NCI-H510A treated with DMSO at 0.1 percent for 48 hours (cell line): Measurements from ENCODE around the gene TRIB2.

Experiments used
- DNase-seq: peaks from one replicate; lab custom pipeline; 2025; lab: John Stamatoyannopoulos, UW

TRIB2 gene

DNA sequence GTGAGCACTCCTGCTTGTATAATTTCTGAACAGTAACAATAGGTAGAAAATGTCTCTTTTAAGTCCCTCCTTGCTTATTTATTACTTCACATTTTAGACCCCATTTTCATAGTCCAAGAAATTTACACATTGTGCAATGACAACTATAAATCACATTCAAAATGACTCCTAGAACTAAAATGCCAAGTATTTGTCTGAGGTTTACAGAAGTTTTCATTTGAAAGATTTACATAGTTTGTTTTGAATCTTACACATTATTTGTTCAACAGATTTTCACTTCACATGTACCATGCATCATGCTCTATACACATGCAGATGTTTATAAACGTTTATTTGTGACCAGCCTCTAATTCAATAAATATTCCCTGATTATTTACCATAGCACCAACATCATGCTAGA is 15.7 kb upstream of the TRIB2 start:
- DNase-seq: no peak

GRCh38 chr2:12701786-12702167 is 15.0 kb upstream of the TRIB2 start:
- no peak for DNase-seq

- peak; percentile 64 for DNase-seq
Measured at GRCh38 chr2:12702168-12703121, 14.3 kb upstream of the TRIB2 start.

- DNase-seq: no peak
Measured at GRCh38 chr2:12704378-12704777, 12.4 kb upstream of the TRIB2 start.

GRCh38 chr2:12705230-12705629 is 11.5 kb upstream of the TRIB2 start:
- no peak for DNase-seq

DNA sequence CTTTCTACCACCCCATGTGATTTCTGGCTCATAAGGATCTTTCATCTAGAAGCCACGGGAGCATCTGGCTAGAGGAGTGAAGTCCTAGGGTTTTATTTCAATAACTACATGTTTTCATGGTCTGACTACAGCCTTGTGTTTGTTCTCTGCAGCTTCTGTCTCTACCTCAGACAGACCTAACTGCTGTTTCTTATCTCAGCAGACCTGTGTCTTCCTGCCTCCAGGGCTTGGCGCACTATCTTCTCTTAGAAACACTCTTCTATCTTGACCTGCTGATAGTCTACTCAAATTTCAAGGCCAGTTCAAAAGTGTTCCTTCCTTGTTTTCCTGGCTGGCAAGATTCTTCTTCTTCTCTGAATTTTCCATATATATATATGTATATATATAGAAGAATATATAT is 11.0 kb upstream of the TRIB2 start:
- DNase-seq: no peak

DNA sequence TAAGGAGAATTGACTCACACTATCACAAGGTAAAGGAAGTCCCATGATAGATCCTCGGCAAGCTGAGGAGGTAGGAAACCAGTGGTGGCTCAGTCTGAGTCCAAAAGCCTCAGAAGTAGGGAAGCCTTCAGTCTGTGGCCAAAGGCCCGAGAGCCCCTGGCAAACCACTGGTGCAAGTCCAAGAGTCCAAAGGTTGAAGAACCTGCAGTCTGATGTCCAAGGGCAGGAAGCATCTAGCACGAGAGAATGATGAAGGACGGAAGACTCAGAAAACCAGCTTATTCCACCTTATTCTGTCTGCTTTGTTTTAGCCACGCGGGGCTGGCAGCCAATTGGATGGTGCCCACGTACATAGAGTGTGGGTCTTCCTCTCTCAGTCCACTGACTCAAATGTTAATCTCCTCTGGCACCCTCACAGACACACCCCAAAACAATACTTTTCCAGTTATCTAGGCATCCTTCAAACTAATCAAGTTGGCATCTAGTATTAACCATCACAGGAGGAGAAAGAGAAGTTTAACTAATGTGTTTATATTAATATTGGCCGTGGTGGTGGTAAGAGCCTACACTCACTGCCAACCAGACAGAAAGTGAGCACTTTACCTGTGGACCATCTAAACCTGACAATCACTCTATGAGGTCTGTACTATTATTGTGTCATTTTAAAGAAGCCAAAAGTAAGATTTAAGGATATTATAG is 8.1 kb upstream of the TRIB2 start:
- DNase-seq: no peak

- DNase-seq: no peak
Measured at GRCh38 chr2:12709207-12709522, 7.6 kb upstream of the TRIB2 start.

DNA sequence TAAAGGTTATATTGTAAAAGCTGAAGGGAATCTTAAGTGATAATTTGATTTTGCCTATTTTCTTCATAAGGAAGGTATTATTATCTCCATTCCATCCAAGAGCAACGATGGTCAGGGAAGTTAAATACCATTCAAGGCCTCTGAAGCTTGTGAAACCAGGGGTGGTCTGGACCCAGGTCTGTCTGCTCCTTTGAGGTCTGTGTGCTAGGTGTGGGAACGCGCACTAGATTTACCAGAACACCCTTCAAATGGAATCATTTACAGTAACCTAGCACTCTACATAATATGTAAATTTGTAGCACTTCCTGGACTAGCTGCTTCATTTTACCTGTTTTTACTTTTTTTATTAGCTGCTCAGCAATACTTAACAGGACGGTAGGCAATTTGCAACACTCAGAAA is 6.4 kb upstream of the TRIB2 start:
- DNase-seq: no peak

DNA sequence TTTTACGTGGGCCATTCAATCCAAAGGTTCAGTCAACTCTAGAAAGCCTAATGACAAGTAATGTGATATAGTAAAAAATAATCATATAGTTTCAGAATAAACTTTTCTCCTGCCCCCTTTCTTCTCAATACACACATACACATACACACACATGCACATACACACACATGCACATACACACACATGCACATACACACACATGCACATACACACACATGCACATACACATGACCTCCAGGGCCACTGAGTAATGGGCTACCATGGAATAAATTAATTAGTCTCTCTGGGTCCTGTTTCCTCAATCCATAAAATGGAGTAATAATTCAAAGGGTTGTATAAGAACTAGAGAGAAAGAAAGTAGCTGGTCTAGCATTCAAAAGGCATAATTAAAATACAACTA is 5.4 kb upstream of the TRIB2 start:
- no peak for DNase-seq

- DNase-seq: no peak
Measured at GRCh38 chr2:12712881-12713280, 3.9 kb upstream of the TRIB2 start.

DNA sequence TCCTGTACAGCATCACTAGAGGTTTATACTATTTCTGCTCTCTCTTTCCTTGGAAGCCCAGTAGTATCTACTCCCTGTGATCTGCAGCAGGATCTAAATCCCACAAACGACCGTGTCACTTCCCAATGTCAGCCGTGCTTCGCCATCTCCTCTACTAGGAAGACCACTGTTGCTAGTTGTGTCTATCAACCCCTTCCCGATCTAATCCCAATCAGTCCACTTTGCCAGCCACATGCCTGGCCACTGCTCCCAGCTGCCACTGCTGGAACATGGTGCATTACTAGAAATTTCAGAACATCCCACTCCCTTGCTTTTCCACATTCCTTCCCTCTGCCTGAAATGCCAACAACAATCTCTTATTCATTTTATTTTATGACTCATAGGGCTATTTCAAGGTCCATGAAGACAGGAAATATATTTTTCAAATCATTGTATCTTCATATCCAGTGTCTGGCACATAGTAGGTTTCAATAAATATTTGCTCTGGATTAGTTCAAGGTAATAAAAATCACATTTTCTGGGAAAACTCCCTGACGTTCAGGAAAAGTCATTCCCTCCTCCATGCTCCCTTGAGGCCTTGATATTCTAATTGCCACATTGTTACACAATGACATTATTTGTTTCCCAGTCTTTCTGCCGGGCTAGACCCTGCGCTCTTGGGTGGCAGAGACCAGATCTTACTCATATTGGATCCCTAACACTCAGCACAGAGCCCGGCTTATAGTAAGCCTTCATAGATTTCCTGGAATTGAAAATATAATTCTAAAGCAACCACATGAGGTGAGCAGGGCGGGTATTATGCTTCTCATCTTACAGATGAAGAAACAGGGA is 2.1 kb upstream of the TRIB2 start:
- DNase-seq: no peak

GRCh38 chr2:12715258-12716031 is 1.3 kb upstream of the TRIB2 start:
- peak; percentile 69 for DNase-seq

- DNase-seq: peak; percentile 72
Measured at GRCh38 chr2:12716032-12716281, 779 bp upstream of the TRIB2 start.

DNA sequence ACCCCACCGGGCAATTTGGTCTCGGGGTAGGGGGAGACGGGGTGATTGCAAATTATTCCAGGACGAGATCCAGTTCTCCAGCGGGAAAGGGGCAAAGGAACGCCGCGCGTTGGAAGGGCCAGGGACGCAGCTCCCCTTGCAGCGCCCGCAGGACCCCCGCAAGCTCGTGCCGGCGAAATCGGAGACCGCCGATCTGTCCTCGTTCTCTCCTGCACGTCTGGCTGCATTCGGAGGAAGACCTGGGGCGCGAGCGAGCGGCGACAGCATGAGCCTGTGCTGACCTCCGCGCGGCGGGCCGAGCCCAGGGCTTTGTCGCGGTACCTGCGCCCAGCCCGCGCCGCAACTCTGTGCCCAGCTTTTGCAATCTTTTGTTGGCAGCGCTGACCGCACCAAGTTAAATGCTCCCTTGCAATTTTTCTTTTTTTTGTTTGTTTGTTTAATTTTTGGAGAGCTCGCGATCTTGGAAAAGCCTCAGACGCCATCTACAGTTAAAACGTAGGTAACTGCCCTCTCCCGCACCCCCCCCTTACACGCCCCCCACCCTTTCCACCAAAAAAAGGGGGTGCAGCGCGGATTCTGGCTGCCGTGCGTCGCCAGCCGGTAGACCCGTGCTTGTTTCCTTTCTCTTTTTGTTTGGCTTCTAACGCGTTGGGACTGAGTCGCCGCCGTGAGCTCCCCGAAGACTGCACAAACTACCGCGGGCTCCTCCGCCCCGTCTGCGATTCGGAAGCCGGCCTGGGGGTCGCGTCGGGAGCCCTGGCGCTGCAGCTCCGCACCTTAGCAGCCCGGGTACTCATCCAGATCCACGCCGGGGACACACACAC is 667 bp downstream of the TRIB2 start:
- DNase-seq: peak; percentile 59

- peak; percentile 66 for DNase-seq
Measured at GRCh38 chr2:12718015-12718671, 1.4 kb downstream of the TRIB2 start.

DNA sequence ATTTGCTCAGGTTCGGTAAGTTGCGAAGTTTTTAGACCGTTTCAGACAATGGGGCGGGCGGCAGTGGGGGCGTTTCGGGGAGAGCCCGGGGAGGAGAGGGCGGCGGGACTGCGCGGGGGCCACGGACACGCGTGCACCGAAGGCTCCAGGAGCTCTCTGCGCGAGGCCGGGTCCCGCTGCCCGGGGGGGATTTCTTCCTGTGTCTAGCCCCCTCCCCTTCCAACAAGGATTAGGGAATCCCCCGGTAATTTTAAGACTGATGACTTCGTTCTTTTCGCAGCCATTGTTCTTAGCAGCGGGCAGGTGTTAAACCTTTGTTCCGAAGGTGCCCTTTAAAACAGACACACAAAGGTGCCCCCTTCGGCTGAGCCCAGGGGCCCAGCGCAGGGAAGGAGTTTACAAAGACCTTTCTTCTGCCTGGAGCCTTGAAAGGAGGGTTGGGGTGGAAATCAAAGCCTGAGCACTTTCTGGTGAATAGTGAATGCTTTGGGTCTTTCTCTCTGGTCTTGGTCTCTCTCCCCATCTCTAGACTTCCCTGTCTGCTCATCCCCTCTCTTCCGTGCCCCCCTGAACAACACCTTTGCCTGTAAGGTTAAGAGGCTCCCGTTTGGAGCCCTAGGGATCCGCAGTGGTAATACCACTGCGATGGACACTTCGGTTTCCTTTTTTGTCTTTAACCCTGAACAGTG is 2.1 kb downstream of the TRIB2 start:
- peak; percentile 71 for DNase-seq

DNA sequence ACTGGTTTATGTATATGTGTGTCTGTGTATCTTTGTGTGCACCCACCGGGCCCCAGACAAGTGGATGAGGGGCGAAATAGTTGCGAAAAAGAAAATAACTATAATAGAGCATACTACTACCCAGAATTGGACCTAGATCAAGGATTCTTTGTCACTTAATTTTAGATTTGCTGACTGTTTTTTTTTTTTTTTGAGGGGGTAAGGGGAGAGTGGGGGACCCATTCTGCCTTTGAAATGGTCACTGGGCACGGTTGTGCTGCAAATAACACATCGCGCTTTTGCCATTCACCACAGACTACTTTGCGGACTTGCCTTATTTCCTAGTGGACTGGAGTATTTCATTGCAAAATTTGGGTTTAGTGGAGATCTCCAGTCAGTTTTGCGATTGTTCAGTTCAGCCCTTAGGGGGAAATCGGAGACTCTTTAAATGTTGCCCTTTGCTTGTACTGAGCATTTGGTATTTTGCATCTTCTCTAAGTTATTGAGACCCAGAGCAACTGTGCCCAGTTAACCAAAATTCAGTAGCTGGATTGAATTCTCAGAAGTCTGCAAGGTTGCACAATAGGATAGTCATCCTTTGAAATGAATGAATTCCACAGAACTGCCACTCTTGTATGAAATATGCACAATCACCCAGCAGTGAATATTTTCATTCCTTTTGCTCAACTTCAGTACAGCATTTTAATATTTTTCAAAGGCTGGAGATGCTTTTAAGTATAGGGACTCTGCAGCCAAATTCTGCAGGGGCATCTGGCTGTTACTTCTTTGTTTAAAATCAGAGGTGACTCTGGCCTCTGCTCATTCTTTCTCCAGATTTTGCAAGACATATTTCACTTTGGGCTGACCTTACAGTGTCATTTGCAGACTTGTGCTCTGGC is 2.9 kb downstream of the TRIB2 start:
- DNase-seq: peak; percentile 22

DNA sequence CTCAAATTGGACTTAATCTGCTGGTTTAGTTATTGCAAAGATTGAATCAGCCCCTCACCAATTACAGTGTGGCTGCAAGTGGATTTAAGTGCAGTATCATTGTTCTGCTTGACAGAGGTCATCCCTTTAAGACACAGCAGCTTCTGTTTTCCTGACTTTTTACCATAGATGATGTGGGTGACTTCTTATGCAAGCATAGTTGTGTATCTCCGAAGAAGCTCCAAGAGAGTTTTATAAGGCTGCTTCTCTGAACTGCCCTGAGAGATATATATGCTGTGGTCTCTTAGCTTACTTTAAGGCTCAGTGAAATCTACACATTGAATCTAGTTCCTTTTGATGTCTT is 3.5 kb downstream of the TRIB2 start:
- peak; percentile 22 for DNase-seq
